Fibroblast of upper back skin (primary cell): ENCODE measurements around the gene SOX18.
"Not testable (repeated sequence)": the region's sequence is repeated elsewhere in the genome, so short reads cannot be mapped to it uniquely, and the experiment has no call there.

ENCODE experiments used
- DNase-seq: peaks from one replicate; pipeline ENCODE4 v3.0.0-alpha.2; 2013

Gene SOX18

GRCh38 chr20:64049060-64049877, at the start of gene SOX18:
SOX18 (minus strand) TSS chr20:64049639; CDS start chr20:64049516, 123 bp downstream.
- DNase-seq: no peak

- DNase-seq: no peak
These were observed 49.1 kb upstream of the SOX18 start for GRCh38 chr20:64098471-64099013.

DNA sequence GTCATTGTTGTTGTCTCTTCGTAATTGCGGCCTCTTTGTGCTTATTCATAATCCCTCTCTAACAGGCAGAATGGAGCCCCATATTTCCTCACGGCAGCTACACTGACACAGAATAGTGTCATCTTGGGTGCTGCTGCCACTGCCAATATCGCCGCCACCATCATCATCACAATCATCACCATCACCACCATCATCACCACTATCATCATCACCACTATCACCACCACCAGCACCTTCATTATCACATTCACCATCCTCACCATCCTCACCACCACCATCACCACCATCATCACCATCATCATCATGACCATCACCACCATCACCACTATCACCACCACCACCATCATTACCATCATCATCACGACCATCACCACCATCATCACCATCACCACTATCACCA, 47.1 kb upstream of the SOX18 start:
- DNase-seq: no peak

DNA sequence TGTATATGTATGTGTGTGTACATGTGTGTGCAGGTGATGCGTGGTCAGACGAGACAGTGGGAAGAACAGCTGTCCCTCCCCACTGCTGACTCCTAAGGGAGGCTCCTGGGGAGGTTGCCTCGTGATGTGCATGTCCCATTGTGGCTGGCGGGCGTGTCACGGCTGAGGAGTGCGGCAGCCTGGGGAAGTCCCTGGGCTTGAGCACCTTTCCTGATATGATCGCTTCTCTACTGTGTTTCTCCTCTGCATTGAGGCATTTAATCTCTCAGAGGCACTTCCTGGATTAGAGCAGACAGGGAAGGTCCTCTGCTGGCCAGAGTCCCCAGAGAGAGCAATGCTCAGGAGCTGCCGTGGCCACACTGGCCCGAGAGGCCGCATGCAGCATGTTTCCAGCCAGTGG, 46.5 kb upstream of the SOX18 start:
- DNase-seq: no peak

GRCh38 chr20:64095455-64095854, 46.0 kb upstream of the SOX18 start:
- DNase-seq: no peak

GRCh38 chr20:64093013-64093503, 43.6 kb upstream of the SOX18 start:
- no peak for DNase-seq

DNA sequence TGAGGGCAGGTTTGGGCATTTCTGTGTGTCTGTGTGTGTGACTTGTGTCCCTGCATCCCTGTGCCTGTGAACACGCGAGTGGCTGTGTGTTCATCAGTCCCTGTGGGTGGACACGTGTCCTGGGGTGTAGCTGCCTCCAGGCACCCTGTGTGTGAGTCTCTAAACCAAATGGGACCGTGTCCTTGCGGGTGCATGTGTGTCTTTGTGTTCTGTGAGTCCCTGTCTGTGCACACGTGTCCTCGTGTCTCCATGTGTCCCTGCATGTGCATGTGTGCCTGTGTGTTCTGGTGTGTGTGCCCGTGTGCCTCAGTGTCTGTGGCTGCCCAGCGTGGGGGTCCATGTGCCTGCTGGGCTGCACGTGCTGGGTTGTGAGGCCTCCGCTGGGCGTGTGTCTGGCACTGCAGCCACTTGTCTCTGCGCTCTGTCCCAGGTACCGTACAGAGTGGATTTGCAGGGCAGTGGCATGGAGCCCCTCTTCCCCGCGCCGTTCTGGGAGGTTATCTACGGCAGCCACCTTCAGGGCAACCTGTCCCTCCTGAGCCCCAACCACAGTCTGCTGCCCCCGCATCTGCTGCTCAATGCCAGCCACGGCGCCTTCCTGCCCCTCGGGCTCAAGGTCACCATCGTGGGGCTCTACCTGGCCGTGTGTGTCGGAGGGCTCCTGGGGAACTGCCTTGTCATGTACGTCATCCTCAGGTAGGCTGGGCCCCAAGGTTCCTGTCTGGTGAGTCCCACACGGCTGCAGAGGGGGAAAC, 43.0 kb upstream of the SOX18 start:
- DNase-seq: no peak

GRCh38 chr20:64091770-64092169, 42.3 kb upstream of the SOX18 start:
- DNase-seq: no peak

GRCh38 chr20:64091340-64091739, 41.9 kb upstream of the SOX18 start:
- no peak for DNase-seq

- DNase-seq: no peak
These were observed 40.7 kb upstream of the SOX18 start for GRCh38 chr20:64090165-64090564.

- not testable (repeated sequence) for DNase-seq
These were observed 39.1 kb upstream of the SOX18 start for GRCh38 chr20:64088586-64088985.

- DNase-seq: not testable (repeated sequence)
These were observed 37.9 kb upstream of the SOX18 start for GRCh38 chr20:64087226-64087825.

- DNase-seq: no peak
These were observed 37.4 kb upstream of the SOX18 start for GRCh38 chr20:64086801-64087200.

DNA sequence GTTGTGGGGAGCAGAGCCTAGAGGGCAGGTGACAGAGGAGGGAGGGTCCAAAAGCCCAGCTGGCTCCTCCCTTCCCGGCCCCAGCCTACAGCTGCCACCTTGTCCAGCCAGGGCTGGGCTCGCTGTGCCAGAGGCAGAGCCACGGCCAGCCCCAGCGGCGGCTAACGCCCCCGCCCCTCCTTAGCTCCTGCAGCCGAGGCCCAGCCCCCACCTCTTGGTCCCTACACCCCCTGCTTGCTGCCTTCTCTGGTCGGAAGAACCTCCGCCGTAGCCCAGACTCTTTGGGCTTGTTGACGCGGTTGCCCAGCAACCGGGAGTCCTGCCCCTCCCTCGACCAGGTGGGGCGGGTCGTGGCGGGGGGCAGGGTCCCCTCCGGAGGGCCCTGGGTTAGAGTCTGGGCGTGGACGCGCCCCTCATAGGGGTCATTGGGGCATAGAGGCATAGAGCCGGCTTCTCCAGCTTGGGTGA, 35.3 kb upstream of the SOX18 start:
- DNase-seq: no peak

GRCh38 chr20:64083804-64084684, 34.6 kb upstream of the SOX18 start, which contains the start of gene LKAAEAR1:
LKAAEAR1 (minus strand) TSS chr20:64084398; CDS start chr20:64084219, 179 bp downstream.
- DNase-seq: no peak

DNA sequence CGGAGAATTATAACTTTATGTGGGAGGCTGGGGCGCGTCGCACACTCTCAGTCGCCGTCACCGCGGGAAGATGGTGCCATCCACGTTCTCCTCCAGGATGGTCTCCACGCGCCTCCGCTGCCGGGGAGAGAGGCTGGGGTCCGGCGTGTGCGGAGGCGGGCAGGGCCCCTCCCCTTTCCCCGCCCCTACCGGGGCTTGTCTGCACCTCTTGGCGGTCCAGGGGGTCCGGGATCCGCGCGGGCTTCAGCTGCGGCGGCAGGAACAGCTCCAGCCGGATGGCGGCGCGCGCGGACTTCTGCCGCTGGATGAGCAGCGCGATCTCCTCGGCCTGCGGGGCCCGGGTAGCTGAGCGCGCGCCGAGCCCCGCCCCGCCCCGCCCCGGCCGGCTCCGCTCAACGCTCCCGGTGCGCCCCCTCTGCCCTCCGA, 34.0 kb upstream of the SOX18 start:
- DNase-seq: peak; percentile 59

DNA sequence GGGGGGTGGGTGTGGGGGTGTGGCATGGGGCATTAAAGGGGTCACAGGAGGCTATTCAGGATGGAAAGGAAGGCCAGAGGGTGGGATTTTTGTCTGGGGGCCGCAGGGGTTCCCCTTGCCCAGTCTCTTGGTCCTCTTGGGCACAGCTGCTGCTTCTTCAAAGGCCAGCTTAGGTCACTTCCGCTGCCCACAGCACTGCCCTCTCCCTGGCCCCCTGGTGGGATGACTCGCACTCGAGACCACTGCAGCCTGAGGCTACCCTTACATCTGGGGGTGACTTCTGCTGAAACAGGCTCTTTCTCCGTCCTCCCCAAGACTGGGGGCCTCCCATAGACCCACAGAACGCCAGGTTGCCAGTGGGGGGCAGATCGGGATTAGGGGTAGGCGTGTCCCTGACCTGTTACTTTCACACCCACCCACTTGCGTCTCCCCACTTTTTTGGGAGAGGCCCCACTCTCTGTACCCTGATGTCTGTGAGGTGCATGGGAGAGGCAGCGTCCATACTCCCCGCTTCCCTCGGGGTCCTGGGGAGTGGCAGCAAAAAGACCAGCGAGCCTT, 33.5 kb upstream of the SOX18 start:
- no peak for DNase-seq

GRCh38 chr20:64082126-64082731, 32.8 kb upstream of the SOX18 start:
- DNase-seq: no peak

GRCh38 chr20:64081624-64081964, 32.2 kb upstream of the SOX18 start:
- DNase-seq: no peak

DNA sequence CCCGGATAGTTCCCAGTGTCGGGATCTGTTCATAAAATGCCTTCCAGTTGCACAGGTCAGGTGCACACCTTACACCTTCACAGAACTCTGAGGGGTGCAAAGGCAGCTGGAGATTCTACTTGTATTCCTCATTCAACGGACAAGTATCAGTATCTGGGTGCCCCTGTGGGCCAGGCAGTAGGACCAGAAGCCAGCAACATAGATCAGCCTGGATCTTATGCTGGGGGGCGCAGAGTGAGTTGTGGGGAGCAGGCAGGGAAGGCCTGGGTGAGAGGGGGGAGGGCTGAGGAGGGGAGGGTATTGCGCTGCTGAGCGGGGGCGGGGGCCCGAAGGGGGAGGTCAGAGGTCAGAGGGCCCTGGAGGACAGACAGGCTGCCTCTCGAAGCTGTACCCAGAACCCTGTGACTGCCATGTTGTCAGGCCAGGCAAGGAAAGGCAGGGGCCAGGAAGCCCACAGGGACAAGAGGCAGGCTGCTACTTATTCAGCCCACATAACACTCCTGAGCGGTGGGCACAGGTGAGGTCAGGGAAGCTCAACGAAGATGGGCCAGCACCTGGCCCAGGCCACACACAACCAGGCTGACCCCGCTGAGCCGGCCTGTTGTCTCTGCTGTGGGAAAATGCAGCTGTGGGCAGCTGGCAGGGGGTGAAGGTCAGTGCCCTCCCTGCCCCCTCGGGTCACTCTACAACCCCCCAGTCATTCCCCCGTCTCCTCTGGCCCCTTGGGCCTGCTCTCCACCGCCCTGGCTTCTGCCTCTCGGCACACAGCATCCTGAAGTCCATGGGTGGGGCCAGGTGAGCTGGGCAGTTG, 31.6 kb upstream of the SOX18 start:
- no peak for DNase-seq
